ENCODE data around the gene EPS15.
A peak's percentile ranks its signal among the peaks of the same experiment; 100 is the strongest.
"Not testable (repeated sequence)": the region's sequence is repeated elsewhere in the genome, so short reads cannot be mapped to it uniquely, and the experiment has no call there.

Gene EPS15

GRCh38 chr1:51564124-51564523, 45.1 kb upstream of the EPS15 start:
- Histone ChIP-seq H3K36me3 (no peaks in the 10 kb centered on the region), H3K27ac (no peak overlapping the region), H3K4me3 (ENCODE audit: low read depth, low read length) (no peak overlapping the region), H3K27me3 (ENCODE audit: insufficient read depth, low read depth, severe bottlenecking) (no peaks in the 10 kb centered on the region), H3K9me3 (ENCODE audit: severe bottlenecking) (no peaks in the 10 kb centered on the region)
- no peak for DNase-seq
- no peak for TF ChIP-seq CTCF (IDR thresholded peaks at IDR 0.05; ENCODE audit: low read depth, low read length)

GRCh38 chr1:51561702-51562101, 42.6 kb upstream of the EPS15 start:
- Histone ChIP-seq H3K9me3 (ENCODE audit: severe bottlenecking) (no peaks in the 10 kb centered on the region), H3K27me3 (ENCODE audit: insufficient read depth, low read depth, severe bottlenecking) (no peaks in the 10 kb centered on the region), H3K27ac (no peak overlapping the region), H3K36me3 (no peaks in the 10 kb centered on the region), H3K4me3 (ENCODE audit: low read depth, low read length) (no peak overlapping the region)
- TF ChIP-seq CTCF (IDR thresholded peaks at IDR 0.05; ENCODE audit: low read depth, low read length), result no peak
- no peak for DNase-seq

GRCh38 chr1:51560895-51561294, 41.8 kb upstream of the EPS15 start:
- not testable (repeated sequence) for H3K4me3 ChIP-seq (ENCODE audit: low read depth, low read length); H3K27me3 ChIP-seq (ENCODE audit: insufficient read depth, low read depth, severe bottlenecking)

GRCh38 chr1:51560034-51560433, 41.0 kb upstream of the EPS15 start:
- Histone ChIP-seq H3K27ac (no peak overlapping the region), H3K4me3 (ENCODE audit: low read depth, low read length) (no peak overlapping the region), H3K9me3 (ENCODE audit: severe bottlenecking) (no peaks in the 10 kb centered on the region), H3K36me3 (no peaks in the 10 kb centered on the region), H3K27me3 (ENCODE audit: insufficient read depth, low read depth, severe bottlenecking) (no peaks in the 10 kb centered on the region)
- no peak for TF ChIP-seq CTCF (IDR thresholded peaks at IDR 0.05; ENCODE audit: low read depth, low read length)
- DNase-seq, result peak; percentile 40

More at GRCh38 chr1:51560895-51561294, 41.8 kb upstream of the EPS15 start:
- DNase-seq; H3K36me3 ChIP-seq; H3K27ac ChIP-seq; H3K9me3 ChIP-seq (ENCODE audit: severe bottlenecking): not testable (repeated sequence)

GRCh38 chr1:51559501-51559900, 40.4 kb upstream of the EPS15 start:
- Histone ChIP-seq H3K27me3 (ENCODE audit: insufficient read depth, low read depth, severe bottlenecking) (no peaks in the 10 kb centered on the region), H3K4me3 (ENCODE audit: low read depth, low read length) (no peak overlapping the region), H3K36me3 (no peaks in the 10 kb centered on the region), H3K27ac (no peak overlapping the region), H3K9me3 (ENCODE audit: severe bottlenecking) (no peaks in the 10 kb centered on the region)
- DNase-seq, result no peak
- TF ChIP-seq CTCF (IDR thresholded peaks at IDR 0.05; ENCODE audit: low read depth, low read length), result no peak

GRCh38 chr1:51559064-51559500, 40.0 kb upstream of the EPS15 start:
- Histone ChIP-seq H3K4me3 (ENCODE audit: low read depth, low read length) (no peak overlapping the region), H3K36me3 (no peaks in the 10 kb centered on the region), H3K27ac (no peak overlapping the region), H3K9me3 (ENCODE audit: severe bottlenecking) (no peaks in the 10 kb centered on the region), H3K27me3 (ENCODE audit: insufficient read depth, low read depth, severe bottlenecking) (no peaks in the 10 kb centered on the region)
- TF ChIP-seq CTCF (IDR thresholded peaks at IDR 0.05; ENCODE audit: low read depth, low read length), result no peak
- no peak for DNase-seq

Measured in WERI-Rb-1 (cell line).